GM19023 (cell line): ENCODE measurements around the gene RGMA.

Experiments used
- ATAC-seq: cut with Tn5 transposase; IDR thresholded peaks from one replicate; pipeline ENCODE4 v1.9.1; 2021; ENCODE audit warnings: mild to moderate bottlenecking, moderate library complexity; ENCODE audit not compliant: unreplicated experiment

Gene RGMA

GRCh38 chr15:93020976-93021772 is 67.8 kb downstream of the RGMA start:
- ATAC-seq = peak; percentile 62

GRCh38 chr15:93019971-93020370 is 69.0 kb downstream of the RGMA start:
- no peak for ATAC-seq

- ATAC-seq = no peak
Measured at GRCh38 chr15:93019090-93019489, 69.9 kb downstream of the RGMA start.

- no peak for ATAC-seq
Measured at GRCh38 chr15:93018574-93018973, 70.4 kb downstream of the RGMA start.

GRCh38 chr15:93017526-93017925 is 71.5 kb downstream of the RGMA start:
- no peak for ATAC-seq

- no peak for ATAC-seq
Measured at GRCh38 chr15:93012786-93013185, 76.2 kb downstream of the RGMA start.

- no peak for ATAC-seq
Measured at GRCh38 chr15:93007994-93008393, 81.0 kb downstream of the RGMA start.

GRCh38 chr15:93005133-93005532 is 83.9 kb downstream of the RGMA start:
- no peak for ATAC-seq

GRCh38 chr15:93001881-93002280 is 87.1 kb downstream of the RGMA start:
- no peak for ATAC-seq

GRCh38 chr15:93001156-93001555 is 87.9 kb downstream of the RGMA start:
- no peak for ATAC-seq

GRCh38 chr15:92997821-92998220 is 91.2 kb downstream of the RGMA start:
- no peak for ATAC-seq

GRCh38 chr15:92992720-92993119 is 96.3 kb downstream of the RGMA start:
- ATAC-seq = no peak

GRCh38 chr15:92990031-92990430 is 99.0 kb downstream of the RGMA start:
- no peak for ATAC-seq

GRCh38 chr15:92989470-92989869 is 99.5 kb downstream of the RGMA start:
- ATAC-seq = peak; percentile 82
